ENCODE results near the gene NUDT6.

NUDT6 gene

DNA sequence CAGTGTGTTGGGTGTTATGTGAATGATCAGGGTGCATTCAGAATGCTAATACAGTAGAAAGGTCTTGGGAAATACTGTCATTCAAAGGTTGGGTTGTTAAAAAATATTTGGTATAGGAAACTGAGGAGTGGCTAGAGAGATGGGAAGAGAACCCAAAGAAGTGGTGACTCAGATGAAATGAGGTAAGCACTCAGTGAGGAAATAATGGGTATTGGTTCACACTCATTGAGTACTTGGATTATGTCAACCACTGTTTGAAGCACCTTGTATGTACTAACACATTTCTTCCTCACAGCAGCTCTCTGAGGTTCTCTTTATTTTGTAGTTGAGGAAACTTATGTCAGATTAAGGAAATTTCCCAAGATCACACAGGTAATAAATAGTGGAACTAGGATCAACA is 40.8 kb upstream of the NUDT6 start:
- TF ChIP-seq NFIC (IDR thresholded peaks at IDR 0.05) = no peak
- no peak for TF ChIP-seq FOXM1 (IDR thresholded peaks at IDR 0.05; ENCODE audit: borderline replicate concordance, low read depth)
- TF ChIP-seq, protein P1, sequence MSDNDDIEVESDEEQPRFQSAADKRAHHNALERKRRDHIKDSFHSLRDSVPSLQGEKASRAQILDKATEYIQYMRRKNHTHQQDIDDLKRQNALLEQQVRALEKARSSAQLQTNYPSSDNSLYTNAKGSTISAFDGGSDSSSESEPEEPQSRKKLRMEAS (IDR thresholded peaks at IDR 0.05) = no peak
- TF ChIP-seq, protein P2, sequence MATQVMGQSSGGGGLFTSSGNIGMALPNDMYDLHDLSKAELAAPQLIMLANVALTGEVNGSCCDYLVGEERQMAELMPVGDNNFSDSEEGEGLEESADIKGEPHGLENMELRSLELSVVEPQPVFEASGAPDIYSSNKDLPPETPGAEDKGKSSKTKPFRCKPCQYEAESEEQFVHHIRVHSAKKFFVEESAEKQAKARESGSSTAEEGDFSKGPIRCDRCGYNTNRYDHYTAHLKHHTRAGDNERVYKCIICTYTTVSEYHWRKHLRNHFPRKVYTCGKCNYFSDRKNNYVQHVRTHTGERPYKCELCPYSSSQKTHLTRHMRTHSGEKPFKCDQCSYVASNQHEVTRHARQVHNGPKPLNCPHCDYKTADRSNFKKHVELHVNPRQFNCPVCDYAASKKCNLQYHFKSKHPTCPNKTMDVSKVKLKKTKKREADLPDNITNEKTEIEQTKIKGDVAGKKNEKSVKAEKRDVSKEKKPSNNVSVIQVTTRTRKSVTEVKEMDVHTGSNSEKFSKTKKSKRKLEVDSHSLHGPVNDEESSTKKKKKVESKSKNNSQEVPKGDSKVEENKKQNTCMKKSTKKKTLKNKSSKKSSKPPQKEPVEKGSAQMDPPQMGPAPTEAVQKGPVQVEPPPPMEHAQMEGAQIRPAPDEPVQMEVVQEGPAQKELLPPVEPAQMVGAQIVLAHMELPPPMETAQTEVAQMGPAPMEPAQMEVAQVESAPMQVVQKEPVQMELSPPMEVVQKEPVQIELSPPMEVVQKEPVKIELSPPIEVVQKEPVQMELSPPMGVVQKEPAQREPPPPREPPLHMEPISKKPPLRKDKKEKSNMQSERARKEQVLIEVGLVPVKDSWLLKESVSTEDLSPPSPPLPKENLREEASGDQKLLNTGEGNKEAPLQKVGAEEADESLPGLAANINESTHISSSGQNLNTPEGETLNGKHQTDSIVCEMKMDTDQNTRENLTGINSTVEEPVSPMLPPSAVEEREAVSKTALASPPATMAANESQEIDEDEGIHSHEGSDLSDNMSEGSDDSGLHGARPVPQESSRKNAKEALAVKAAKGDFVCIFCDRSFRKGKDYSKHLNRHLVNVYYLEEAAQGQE (IDR thresholded peaks at IDR 0.05; ENCODE audit: low read depth) = no peak
- no peak for TF ChIP-seq RAD21 (IDR thresholded peaks at IDR 0.05; ENCODE audit: low read depth)
- no peak for TF ChIP-seq TAF1 (IDR thresholded peaks at IDR 0.05; ENCODE audit: low read depth)
- no peak for TF ChIP-seq CEBPB (IDR thresholded peaks at IDR 0.05)
- no peak for TF ChIP-seq TEAD4 (IDR thresholded peaks at IDR 0.05)
- no peak for TF ChIP-seq TCF12 (IDR thresholded peaks at IDR 0.05; ENCODE audit: low read depth)
- no peak for TF ChIP-seq ZBTB7A (IDR thresholded peaks at IDR 0.05; ENCODE audit: low read depth)
- TF ChIP-seq EGR1 (IDR thresholded peaks at IDR 0.05) = no peak
- TF ChIP-seq CREB1 (IDR thresholded peaks at IDR 0.05; ENCODE audit: low read depth) = no peak
- TF ChIP-seq, protein P3, sequence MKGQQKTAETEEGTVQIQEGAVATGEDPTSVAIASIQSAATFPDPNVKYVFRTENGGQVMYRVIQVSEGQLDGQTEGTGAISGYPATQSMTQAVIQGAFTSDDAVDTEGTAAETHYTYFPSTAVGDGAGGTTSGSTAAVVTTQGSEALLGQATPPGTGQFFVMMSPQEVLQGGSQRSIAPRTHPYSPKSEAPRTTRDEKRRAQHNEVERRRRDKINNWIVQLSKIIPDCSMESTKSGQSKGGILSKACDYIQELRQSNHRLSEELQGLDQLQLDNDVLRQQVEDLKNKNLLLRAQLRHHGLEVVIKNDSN (IDR thresholded peaks at IDR 0.05) = no peak
- no peak for TF ChIP-seq EP300 (IDR thresholded peaks at IDR 0.05; ENCODE audit: borderline replicate concordance)
- no peak for TF ChIP-seq YY1 (IDR thresholded peaks at IDR 0.05; ENCODE audit: low read depth)

DNA sequence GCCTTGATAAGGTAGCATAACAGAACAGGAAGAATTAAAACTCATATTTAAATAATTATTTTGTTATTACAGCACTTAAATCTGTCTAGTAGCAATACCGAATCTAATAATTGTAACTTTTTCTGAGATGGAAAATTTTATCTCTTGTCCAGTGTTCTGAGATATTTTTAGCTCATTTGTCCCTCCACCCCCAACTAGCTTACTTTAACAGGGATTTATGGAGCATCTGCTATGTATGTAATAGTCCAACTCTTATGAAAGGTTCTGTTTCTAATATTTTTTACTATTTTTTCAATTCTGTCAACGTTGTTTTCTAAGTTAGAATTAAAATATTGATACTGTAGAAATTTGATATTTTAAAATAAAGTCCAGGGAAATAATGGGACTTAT is 38.2 kb upstream of the NUDT6 start:
- TF ChIP-seq CEBPB (IDR thresholded peaks at IDR 0.05) = no peak
- TF ChIP-seq TAF1 (IDR thresholded peaks at IDR 0.05; ENCODE audit: low read depth) = no peak
- TF ChIP-seq TCF12 (IDR thresholded peaks at IDR 0.05; ENCODE audit: low read depth) = no peak
- TF ChIP-seq NFIC (IDR thresholded peaks at IDR 0.05) = no peak
- TF ChIP-seq EGR1 (IDR thresholded peaks at IDR 0.05) = no peak
- TF ChIP-seq, protein P1 (IDR thresholded peaks at IDR 0.05) = no peak
- TF ChIP-seq, protein P3 (IDR thresholded peaks at IDR 0.05) = no peak
- TF ChIP-seq FOXM1 (IDR thresholded peaks at IDR 0.05; ENCODE audit: borderline replicate concordance, low read depth) = no peak
- TF ChIP-seq CREB1 (IDR thresholded peaks at IDR 0.05; ENCODE audit: low read depth) = no peak
- TF ChIP-seq YY1 (IDR thresholded peaks at IDR 0.05; ENCODE audit: low read depth) = no peak
- no peak for TF ChIP-seq EP300 (IDR thresholded peaks at IDR 0.05; ENCODE audit: borderline replicate concordance)
- no peak for TF ChIP-seq ZBTB7A (IDR thresholded peaks at IDR 0.05; ENCODE audit: low read depth)
- no peak for TF ChIP-seq RAD21 (IDR thresholded peaks at IDR 0.05; ENCODE audit: low read depth)
- TF ChIP-seq TEAD4 (IDR thresholded peaks at IDR 0.05) = no peak
- TF ChIP-seq, protein P2 (IDR thresholded peaks at IDR 0.05; ENCODE audit: low read depth) = no peak

DNA sequence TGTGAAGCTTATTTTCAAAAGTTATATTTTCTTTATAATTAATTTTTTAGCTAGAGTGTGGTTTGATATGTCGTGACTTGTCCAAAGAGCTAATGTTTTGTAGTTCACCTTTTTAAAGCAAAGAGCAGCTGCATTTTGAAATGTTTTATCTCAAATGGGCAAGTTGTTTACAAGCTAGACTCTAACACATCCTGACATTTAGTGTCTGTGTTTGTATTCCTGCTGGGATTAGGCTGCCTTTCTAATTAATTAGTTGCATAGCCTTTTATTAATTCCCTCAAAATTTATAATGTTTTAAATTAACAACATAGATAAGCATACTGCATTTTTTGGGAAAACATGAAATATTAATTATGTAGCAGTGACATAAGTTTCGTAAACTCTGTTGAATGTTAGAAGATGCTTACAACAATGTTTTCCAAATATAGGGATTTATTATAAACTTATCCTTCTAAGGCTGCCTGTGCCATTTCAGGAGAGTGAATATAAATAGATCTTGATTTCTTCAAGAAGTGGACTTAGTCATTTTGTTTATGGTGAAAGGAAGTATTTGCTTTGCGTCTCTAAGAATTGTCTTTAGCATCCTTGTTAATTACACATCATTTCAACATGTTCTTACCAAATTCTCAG is 37.7 kb upstream of the NUDT6 start:
- TF ChIP-seq YY1 (IDR thresholded peaks at IDR 0.05; ENCODE audit: low read depth) = no peak
- TF ChIP-seq FOXM1 (IDR thresholded peaks at IDR 0.05; ENCODE audit: borderline replicate concordance, low read depth) = no peak

DNA sequence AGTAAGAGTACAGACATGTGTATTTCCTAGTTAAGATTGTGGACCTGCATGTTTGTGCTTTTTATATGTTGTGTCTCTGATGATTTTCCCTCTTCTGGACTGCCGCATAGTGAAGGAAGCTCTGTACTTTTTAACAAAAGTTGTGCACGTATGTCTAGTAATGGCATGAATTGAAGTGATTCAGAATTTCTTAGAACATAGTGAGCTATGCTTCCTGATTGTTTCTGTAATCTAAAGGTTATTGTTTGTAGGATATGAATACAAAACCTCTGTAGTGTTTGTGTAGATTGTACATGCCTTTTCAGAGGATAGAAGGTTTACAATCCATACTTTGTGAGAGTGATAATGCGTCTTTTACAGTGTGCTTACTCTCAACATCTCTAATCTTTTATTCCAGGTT is 37.0 kb upstream of the NUDT6 start:
- TF ChIP-seq, protein P2 (IDR thresholded peaks at IDR 0.05; ENCODE audit: low read depth) = no peak
- TF ChIP-seq RAD21 (IDR thresholded peaks at IDR 0.05; ENCODE audit: low read depth) (no peak), TCF12 (IDR thresholded peaks at IDR 0.05; ENCODE audit: low read depth) (no peak), CEBPB (IDR thresholded peaks at IDR 0.05) (no peak), TAF1 (IDR thresholded peaks at IDR 0.05; ENCODE audit: low read depth) (no peak), NFIC (IDR thresholded peaks at IDR 0.05) (no peak), CREB1 (IDR thresholded peaks at IDR 0.05; ENCODE audit: low read depth) (no peak), YY1 (IDR thresholded peaks at IDR 0.05; ENCODE audit: low read depth) (no peak), EP300 (IDR thresholded peaks at IDR 0.05; ENCODE audit: borderline replicate concordance) (no peak)

Measured in Ishikawa (cell line).